ENCODE results near the gene ZKSCAN4.
A peak's percentile ranks its signal among the peaks of the same experiment; 100 is the strongest.

ZKSCAN4 gene

DNA sequence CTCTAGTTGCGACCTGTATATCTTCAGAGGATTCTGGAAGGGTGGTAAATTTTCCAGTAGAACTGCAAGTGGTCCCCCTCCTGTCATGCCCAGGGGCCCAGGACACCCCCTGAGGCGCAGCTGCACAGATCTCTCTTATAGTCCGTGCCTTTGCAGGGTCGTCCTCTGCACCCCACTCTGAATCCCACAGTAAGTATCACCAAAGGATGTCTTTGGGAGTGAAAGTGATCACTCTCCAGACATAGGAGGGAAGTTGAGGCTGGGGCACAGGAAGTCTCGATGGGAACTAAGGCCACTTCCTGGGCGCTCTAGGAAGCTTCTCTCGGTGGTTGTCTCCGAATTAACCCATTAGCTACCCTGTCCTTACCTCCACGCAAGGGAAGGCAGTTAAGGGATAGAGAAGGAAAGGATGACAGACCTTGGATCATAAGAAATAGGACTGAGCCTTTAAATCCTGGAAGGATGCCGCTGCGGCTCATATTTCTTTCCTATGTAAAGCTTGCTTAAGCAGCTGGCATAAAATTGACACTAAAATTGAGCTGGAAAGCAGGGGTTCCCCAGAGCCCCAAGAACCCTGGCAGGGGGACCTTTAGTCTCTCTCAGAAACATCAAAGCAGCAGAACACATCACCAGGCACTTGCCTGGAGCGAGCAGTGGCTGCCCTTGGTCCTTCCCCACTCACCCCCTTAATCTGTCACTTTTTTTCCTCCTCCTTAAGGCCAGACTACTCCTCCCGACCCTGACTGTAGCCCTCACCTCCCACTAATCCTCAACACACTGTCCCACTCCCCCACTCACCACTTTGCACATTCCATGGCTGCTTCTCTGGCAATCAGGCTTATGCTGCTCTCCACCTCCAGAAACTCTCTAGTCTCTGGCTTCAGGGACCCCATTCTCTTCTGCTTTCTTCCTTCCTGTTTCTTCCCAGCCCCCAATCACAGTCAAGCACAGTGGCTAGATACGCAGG lies at the start of gene ZKSCAN4:
TSS of gene ZKSCAN4 (minus strand) at position 261 of the 967 bp plus-strand sequence. CDS start 289 bp downstream, outside the sequence.
- peak; percentile 35 for FAIRE-seq
- TF ChIP-seq, protein P1, sequence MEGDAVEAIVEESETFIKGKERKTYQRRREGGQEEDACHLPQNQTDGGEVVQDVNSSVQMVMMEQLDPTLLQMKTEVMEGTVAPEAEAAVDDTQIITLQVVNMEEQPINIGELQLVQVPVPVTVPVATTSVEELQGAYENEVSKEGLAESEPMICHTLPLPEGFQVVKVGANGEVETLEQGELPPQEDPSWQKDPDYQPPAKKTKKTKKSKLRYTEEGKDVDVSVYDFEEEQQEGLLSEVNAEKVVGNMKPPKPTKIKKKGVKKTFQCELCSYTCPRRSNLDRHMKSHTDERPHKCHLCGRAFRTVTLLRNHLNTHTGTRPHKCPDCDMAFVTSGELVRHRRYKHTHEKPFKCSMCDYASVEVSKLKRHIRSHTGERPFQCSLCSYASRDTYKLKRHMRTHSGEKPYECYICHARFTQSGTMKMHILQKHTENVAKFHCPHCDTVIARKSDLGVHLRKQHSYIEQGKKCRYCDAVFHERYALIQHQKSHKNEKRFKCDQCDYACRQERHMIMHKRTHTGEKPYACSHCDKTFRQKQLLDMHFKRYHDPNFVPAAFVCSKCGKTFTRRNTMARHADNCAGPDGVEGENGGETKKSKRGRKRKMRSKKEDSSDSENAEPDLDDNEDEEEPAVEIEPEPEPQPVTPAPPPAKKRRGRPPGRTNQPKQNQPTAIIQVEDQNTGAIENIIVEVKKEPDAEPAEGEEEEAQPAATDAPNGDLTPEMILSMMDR (IDR thresholded peaks at IDR 0.05; ENCODE audit: insufficient read depth, missing control alignments), result no peak
- peak; percentile 36 for DNase-seq (ENCODE audit: insufficient read length, low spot score)

DNA sequence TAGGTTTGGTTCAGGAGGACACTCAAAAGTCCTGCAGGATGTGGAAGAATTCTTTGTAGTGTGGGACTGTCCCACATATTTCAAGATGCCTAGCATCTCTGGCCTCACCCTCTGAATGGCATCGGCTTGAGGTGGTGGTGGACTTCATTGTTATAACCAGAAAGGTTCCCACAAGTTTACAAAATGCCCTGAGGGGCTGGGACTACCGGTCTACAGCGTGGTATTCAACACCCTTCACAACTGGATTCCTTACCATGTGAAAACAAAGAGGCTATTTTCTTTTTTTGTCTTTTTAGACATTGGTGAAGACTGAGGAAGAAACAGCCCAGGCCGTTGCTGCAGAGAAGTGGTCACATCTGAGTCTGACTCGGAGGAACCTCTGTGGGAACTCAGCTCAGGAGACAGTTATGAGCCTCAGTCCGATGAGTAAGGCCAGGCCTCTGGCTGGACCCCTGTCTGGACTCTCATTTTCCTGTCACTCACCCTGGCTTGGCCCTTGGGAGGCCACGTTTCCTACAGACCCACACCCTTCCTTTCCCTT lies 44.5 kb upstream of the ZKSCAN4 start:
- DNase-seq (ENCODE audit: insufficient read length, low spot score) (no peak), FAIRE-seq (no peak)
- TF ChIP-seq, protein P1 (IDR thresholded peaks at IDR 0.05; ENCODE audit: insufficient read depth, missing control alignments), result no peak

DNA sequence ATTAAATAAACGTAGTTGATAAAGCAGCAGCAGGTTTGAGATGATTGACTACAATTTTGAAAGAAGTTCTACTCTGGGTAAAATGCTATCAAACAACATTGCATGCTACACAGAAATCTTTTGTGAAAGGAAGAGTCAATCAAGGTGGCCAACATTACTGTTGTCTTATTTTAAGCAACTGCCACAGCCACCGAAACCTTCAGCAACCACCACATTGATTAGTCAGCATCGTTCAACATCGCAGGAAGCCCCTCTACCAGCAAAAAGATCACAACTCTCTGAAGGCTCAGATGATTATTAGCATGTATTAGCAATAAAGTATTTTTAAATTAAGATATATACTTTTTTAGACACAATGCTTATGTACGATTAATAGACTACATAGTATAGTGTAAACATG lies 43.3 kb upstream of the ZKSCAN4 start:
- FAIRE-seq (no peak), DNase-seq (ENCODE audit: insufficient read length, low spot score) (no peak)
- TF ChIP-seq, protein P1 (IDR thresholded peaks at IDR 0.05; ENCODE audit: insufficient read depth, missing control alignments), result no peak

DNA sequence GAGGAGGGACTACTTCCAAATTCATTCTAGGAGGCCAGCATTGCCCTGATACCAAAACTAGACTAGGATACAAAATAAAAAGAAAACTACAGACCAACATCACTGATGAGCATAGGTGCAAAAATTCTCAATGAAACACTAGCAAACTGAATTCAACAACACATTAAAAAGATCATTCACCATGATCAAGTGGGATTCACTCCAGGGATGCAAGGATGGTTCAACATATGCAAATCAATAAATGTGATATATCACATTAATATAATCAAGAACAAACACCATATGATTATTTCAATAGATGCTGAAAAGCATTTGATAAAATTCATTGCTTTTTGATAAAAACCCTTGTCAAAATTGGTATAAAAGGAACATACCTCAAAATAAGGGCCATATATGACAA lies 39.5 kb upstream of the ZKSCAN4 start:
- DNase-seq (ENCODE audit: insufficient read length, low spot score) (no peak), FAIRE-seq (no peak)
- TF ChIP-seq, protein P1 (IDR thresholded peaks at IDR 0.05; ENCODE audit: insufficient read depth, missing control alignments), result no peak

DNA sequence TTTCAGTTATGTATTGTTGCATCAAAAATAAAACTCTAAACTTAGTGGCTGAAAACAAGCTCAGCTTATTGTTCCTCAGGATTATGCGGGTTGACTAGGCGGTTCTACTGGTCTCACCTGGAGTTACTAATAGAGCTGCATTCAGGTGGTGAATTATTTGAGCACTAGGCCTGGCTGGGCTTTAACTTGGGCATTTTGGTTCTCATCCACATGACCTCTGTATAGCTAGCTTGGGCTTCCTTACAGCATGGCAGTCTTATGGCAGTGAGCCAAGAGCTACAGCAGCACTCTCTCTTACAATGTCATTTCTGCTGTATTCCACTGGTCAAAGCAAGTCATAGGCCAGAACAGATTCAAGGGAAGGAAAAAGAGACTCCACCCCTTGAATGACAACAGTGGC lies 30.9 kb upstream of the ZKSCAN4 start:
- FAIRE-seq (no peak), DNase-seq (ENCODE audit: insufficient read length, low spot score) (no peak)
- TF ChIP-seq, protein P1 (IDR thresholded peaks at IDR 0.05; ENCODE audit: insufficient read depth, missing control alignments), result no peak

DNA sequence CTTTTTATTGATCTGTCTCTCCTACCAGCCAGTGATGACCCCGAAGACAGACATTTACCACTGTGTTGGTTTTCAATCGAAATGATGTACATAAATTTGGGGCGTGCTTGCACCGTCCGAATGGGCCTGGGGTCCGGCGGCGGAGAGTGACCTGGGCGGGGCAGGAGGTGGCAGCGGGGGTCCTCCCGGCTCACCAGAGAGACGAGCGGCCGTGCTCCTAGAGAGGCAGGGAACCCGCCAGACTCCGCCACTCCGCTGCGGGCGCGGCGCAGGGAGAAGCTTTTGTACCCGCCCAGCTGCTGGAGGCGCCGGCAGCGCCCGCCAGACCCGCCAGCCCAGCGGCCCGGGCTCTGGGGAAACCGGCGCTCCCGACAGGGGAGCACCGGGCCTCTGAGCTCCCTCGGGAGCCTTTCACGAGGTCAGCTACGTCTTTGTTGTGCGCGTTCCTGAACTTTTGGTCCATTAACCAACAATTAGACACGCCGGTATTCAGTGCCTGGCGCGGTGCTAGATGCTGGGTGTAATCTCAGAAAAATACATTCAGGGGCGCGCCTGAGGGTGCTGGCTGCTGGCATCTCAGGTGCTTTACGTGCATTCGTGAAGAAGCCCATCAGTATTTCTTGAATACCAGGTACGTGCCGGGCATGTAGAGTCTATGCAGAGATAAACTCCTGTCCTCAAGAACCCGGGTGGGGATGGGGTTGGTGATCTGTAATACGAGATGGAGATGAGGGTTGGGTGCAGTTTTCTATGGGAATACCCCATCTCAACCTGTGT lies 29.4 kb upstream of the ZKSCAN4 start, which contains the start of gene PGBD1:
TSS of gene PGBD1 (plus strand) at position 285 of the 777 bp plus-strand sequence. CDS start 2,242 bp downstream, outside the sequence.
- no peak for FAIRE-seq
- TF ChIP-seq, protein P1 (IDR thresholded peaks at IDR 0.05; ENCODE audit: insufficient read depth, missing control alignments), result no peak
- DNase-seq (ENCODE audit: insufficient read length, low spot score), result peak; percentile 41
